Subcutaneous abdominal adipose tissue (tissue), 5 donors: ENCODE measurements around the gene TUFM.
"Not testable (repeated sequence)": the region's sequence is repeated elsewhere in the genome, so short reads cannot be mapped to it uniquely, and the experiment has no call there.

Experiments
- H3K27ac ChIP-seq: one replicate; pipeline ENCODE4 v1.7.0; 2013; ENCODE audit warnings: low read depth, mild to moderate bottlenecking, inconsistent platforms, low read length, moderate library complexity
- H3K27me3 ChIP-seq, 5 donors: one replicate each; pipeline ENCODE4 v1.7.0; 2013; ENCODE audit warnings: low read length in 5 of 5, inconsistent platforms in 1 of 5; ENCODE audit not compliant: control insufficient read depth in 5 of 5, insufficient read depth in 4 of 5
- H3K36me3 ChIP-seq, 5 donors: one replicate each; pipeline ENCODE4 v1.7.0; 2013; ENCODE audit warnings: low read length in 5 of 5; ENCODE audit not compliant: control insufficient read depth in 5 of 5, insufficient read depth in 5 of 5
- H3K4me1 ChIP-seq, 5 donors: one replicate each; pipeline ENCODE4 v1.7.0; 2013; ENCODE audit warnings: low read length in 5 of 5, mild to moderate bottlenecking in 3 of 5, moderate library complexity in 1 of 5; ENCODE audit not compliant: control insufficient read depth in 5 of 5, insufficient read depth in 5 of 5
- H3K4me3 ChIP-seq, 5 donors: one replicate each; pipeline ENCODE4 v1.7.0; 2013; ENCODE audit warnings: low read length in 5 of 5, low read depth in 1 of 5
- H3K9ac ChIP-seq, 5 donors: one replicate each; pipeline ENCODE4 v1.7.0; 2013; ENCODE audit warnings: low read length in 5 of 5, mild to moderate bottlenecking in 4 of 5, moderate library complexity in 3 of 5
- H3K9me3 ChIP-seq, 5 donors: one replicate each; pipeline ENCODE4 v1.7.0; 2013; ENCODE audit warnings: low read length in 5 of 5; ENCODE audit not compliant: control insufficient read depth in 5 of 5
- donor health status: healthy.
- donor health status: healthy.
- donor health status: healthy.
- donor health status: healthy.
- donor health status: healthy.

The TUFM gene

GRCh38 chr16:28820016-28820415 is 26.1 kb downstream of the TUFM start:
- H3K4me3 ChIP-seq, result no peak overlapping the region
- peaks cover 5 to 14% (median 14%) of the 10 kb centered on the region in 5 donors for H3K4me1 ChIP-seq
- H3K27ac ChIP-seq, result no peak overlapping the region

GRCh38 chr16:28807445-28808120 is 38.6 kb downstream of the TUFM start:
- not testable (repeated sequence) for H3K4me1 ChIP-seq, H3K9ac ChIP-seq, H3K9me3 ChIP-seq, H3K4me3 ChIP-seq, H3K27me3 ChIP-seq, H3K27ac ChIP-seq, H3K36me3 ChIP-seq

More at GRCh38 chr16:28820016-28820415, 26.1 kb downstream of the TUFM start:
- Histone ChIP-seq H3K9me3 (peaks cover 0 to 3% (median 0%) of the 10 kb centered on the region in 5 donors), H3K27me3 (no peaks in the 10 kb centered on the region), H3K9ac (no peak overlapping the region), H3K36me3 (peaks cover 0 to 4% (median 0%) of the 10 kb centered on the region in 5 donors)

GRCh38 chr16:28802235-28803019 is 43.7 kb downstream of the TUFM start:
- H3K36me3 ChIP-seq, H3K27me3 ChIP-seq, H3K4me1 ChIP-seq, H3K9me3 ChIP-seq, H3K9ac ChIP-seq, H3K27ac ChIP-seq, H3K4me3 ChIP-seq: not testable (repeated sequence)
